ENCODE measurements around the gene CASQ1. TPM values are rescaled to one million over a fixed set of nuclear protein-coding genes. Genes with fewer than 3 reads are reported as not detected.

Gene CASQ1
- total RNA-seq, 1 experiment from 2014 or later: not detected

- in situ Hi-C loops (cut with HindIII; ENCODE audit: low pct_unique_long_range_greater_than_20kb, low sequenced_read_pairs): no loop called here
These were observed 49.4 kb downstream of the CASQ1 start for GRCh38 chr1:160239582-160240299.

GRCh38 chr1:160243767-160244166 is 53.4 kb downstream of the CASQ1 start:
- in situ Hi-C loops (cut with HindIII; ENCODE audit: low pct_unique_long_range_greater_than_20kb, low sequenced_read_pairs): no loop called here
- DNase-seq (ENCODE audit: low read depth): no peak

More at GRCh38 chr1:160239582-160240299, 49.4 kb downstream of the CASQ1 start:
- no peak for DNase-seq (ENCODE audit: low read depth)

- in situ Hi-C loops (cut with HindIII; ENCODE audit: low pct_unique_long_range_greater_than_20kb, low sequenced_read_pairs): no loop called here
- DNase-seq (ENCODE audit: low read depth): no peak
These were observed 53.8 kb downstream of the CASQ1 start for GRCh38 chr1:160244209-160244608.

DNA sequence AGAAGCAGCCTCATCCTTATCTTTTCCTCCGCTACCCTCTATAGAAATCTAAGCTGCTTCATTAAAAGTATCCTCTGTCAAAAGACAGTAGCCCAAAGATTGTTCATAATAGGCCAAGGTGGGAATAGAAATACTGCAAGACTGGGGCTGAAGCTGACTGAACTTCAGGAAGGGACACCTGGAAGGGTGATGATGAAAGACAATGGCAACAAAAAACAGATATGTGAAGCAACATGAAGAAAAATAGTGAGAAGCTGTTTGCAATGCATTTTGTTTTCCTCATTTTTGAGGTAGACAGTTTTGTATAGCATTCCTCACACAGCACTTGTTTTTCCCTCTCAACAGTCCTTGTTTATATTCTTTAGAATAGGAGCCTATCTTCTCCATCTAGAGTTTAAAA is 55.1 kb downstream of the CASQ1 start:
- no peak for DNase-seq (ENCODE audit: low read depth)
- in situ Hi-C loops (cut with HindIII; ENCODE audit: low pct_unique_long_range_greater_than_20kb, low sequenced_read_pairs): no loop called here

GRCh38 chr1:160247053-160247452 is 56.7 kb downstream of the CASQ1 start:
- in situ Hi-C loops (cut with HindIII; ENCODE audit: low pct_unique_long_range_greater_than_20kb, low sequenced_read_pairs): no loop called here
- DNase-seq (ENCODE audit: low read depth): no peak

DNA sequence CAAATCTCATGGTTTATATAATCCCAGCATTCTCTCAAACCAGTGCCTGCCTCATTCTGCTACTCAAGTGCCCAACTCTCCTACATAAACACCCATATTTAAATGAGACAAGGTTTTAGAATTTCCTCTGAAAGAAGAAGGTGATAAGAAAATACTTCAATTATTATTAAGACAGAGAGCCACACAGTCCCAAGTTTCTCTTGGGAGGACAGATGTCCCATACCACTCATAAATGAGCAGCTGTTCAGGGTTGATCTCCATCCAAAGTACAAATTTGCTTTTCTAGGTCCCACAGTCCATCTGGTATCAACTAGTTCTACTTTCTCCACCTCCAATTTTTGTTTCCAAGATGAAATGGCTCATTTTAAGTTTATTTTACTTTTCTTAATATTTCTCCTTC is 60.6 kb downstream of the CASQ1 start:
- DNase-seq (ENCODE audit: low read depth): no peak
- in situ Hi-C loops (cut with HindIII; ENCODE audit: low pct_unique_long_range_greater_than_20kb, low sequenced_read_pairs): no loop called here

Other genes with a start within 250 kb of the CASQ1 start
- 0.03 TPM in 1 of 2 replicates, not detected in the other for gene IGSF9, start 245.0 kb upstream of the CASQ1 start, total RNA-seq (2014; rRNA removed; shearing (Covaris generic); ENCODE audit: low replicate concordance)
- gene SLAMF9, start 236.3 kb upstream of the CASQ1 start, total RNA-seq (2014; rRNA removed; shearing (Covaris generic); ENCODE audit: low replicate concordance): not detected in 2 replicates
- 1.8 and 1.9 TPM in 2 replicates for gene PIGM, start 158.6 kb upstream of the CASQ1 start, total RNA-seq (2014; rRNA removed; shearing (Covaris generic); ENCODE audit: low replicate concordance)
- gene KCNJ10, start 120.4 kb upstream of the CASQ1 start, total RNA-seq (2014; rRNA removed; shearing (Covaris generic); ENCODE audit: low replicate concordance): not detected in 2 replicates
- gene KCNJ9, start 109.0 kb upstream of the CASQ1 start, total RNA-seq (2014; rRNA removed; shearing (Covaris generic); ENCODE audit: low replicate concordance): not detected in 2 replicates
- gene IGSF8, start 92.0 kb upstream of the CASQ1 start, total RNA-seq (2014; rRNA removed; shearing (Covaris generic); ENCODE audit: low replicate concordance): 52.6 and 56.2 TPM in 2 replicates
- not detected in 2 replicates for gene ATP1A2, start 74.8 kb upstream of the CASQ1 start, total RNA-seq (2014; rRNA removed; shearing (Covaris generic); ENCODE audit: low replicate concordance)
- gene ATP1A4, start 39.0 kb upstream of the CASQ1 start, total RNA-seq (2014; rRNA removed; shearing (Covaris generic); ENCODE audit: low replicate concordance): not detected in 2 replicates
- gene PEA15, start 14.8 kb downstream of the CASQ1 start, total RNA-seq (2014; rRNA removed; shearing (Covaris generic); ENCODE audit: low replicate concordance): 97.4 and 114 TPM in 2 replicates
- 14.9 and 21.2 TPM in 2 replicates for gene DCAF8, start 72.0 kb downstream of the CASQ1 start, total RNA-seq (2014; rRNA removed; shearing (Covaris generic); ENCODE audit: low replicate concordance)
- gene PEX19, start 94.6 kb downstream of the CASQ1 start, total RNA-seq (2014; rRNA removed; shearing (Covaris generic); ENCODE audit: low replicate concordance): 42.1 and 44.9 TPM in 2 replicates
- gene COPA, start 152.7 kb downstream of the CASQ1 start, total RNA-seq (2014; rRNA removed; shearing (Covaris generic); ENCODE audit: low replicate concordance): 80.5 and 84.9 TPM in 2 replicates
- gene NCSTN, start 152.8 kb downstream of the CASQ1 start, total RNA-seq (2014; rRNA removed; shearing (Covaris generic); ENCODE audit: low replicate concordance): 47.8 and 48.8 TPM in 2 replicates
- gene NHLH1, start 176.5 kb downstream of the CASQ1 start, total RNA-seq (2014; rRNA removed; shearing (Covaris generic); ENCODE audit: low replicate concordance): not detected in 2 replicates
- gene VANGL2, start 210.0 kb downstream of the CASQ1 start, total RNA-seq (2014; rRNA removed; shearing (Covaris generic); ENCODE audit: low replicate concordance): not detected in 2 replicates

All from Caki2 (cell line).